DMS153 treated with DMSO at 0.1 percent for 48 hours (cell line): ENCODE data around the gene LRGUK.
"Not testable (repeated sequence)": the region's sequence is repeated elsewhere in the genome, so short reads cannot be mapped to it uniquely, and the experiment has no call there.

Experiments
- DNase-seq: peaks from one replicate; lab custom pipeline; 2025; ENCODE audit not compliant: unreplicated experiment; lab: John Stamatoyannopoulos, UW

Gene LRGUK, protein sequence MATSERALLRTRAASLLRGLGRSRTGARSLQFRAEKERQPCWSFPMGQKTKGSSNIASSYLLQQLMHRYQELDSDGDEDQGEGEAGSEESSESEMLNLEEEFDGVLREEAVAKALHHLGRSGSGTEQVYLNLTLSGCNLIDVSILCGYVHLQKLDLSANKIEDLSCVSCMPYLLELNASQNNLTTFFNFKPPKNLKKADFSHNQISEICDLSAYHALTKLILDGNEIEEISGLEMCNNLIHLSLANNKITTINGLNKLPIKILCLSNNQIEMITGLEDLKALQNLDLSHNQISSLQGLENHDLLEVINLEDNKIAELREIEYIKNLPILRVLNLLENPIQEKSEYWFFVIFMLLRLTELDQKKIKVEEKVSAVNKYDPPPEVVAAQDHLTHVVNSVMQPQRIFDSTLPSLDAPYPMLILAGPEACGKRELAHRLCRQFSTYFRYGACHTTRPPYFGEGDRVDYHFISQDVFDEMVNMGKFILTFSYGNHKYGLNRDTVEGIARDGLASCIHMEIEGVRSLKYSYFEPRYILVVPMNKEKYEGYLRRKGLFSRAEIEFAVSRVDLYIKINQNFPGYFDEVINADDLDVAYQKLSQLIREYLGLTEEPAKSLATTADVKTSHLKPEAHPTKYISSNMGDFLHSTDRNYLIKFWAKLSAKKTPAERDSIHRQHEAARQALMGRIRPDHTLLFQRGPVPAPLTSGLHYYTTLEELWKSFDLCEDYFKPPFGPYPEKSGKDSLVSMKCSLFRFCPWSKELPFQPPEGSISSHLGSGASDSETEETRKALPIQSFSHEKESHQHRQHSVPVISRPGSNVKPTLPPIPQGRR

DNA sequence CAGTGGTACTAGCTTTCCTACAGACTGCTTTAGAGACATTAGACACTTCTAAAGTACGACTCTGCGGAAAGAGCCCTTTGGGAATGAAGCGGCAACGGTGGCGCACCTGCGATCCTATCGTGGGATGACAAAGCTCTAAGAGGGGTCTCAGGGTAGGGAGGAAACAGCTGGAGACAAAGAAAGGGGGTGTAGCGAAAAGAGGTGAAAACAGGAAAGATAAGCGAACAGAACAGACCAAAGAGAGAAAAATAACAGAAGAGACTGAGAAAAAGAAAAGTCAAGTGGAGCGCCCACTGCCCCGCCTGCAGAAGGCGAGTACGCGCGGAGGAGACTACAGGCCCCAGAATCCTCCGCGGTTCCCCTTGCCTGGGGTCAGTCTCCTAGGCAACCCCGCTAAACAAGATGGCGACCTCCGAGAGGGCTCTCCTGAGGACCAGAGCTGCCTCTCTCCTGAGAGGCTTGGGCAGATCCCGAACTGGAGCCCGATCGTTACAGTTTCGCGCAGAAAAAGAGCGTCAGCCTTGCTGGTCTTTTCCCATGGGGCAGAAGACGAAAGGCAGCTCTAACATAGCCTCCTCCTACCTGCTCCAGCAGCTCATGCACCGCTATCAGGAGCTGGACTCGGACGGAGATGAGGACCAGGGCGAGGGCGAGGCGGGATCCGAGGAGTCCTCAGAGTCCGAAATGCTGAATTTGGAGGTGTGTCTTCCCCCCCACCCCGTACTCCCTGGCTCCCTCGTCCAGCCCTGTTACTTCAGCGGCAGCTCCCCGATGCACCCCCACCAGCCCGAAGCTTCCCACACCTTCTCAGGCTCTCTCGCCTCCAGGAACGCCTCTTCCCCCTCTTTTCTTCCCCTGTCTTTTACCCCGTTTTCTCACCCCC lies at the start of gene LRGUK:
TSS of gene LRGUK (plus strand) at position 375 of the 883 bp plus-strand sequence. CDS start at position 403, 28 bp downstream.
- DNase-seq = peak; percentile 58

DNA sequence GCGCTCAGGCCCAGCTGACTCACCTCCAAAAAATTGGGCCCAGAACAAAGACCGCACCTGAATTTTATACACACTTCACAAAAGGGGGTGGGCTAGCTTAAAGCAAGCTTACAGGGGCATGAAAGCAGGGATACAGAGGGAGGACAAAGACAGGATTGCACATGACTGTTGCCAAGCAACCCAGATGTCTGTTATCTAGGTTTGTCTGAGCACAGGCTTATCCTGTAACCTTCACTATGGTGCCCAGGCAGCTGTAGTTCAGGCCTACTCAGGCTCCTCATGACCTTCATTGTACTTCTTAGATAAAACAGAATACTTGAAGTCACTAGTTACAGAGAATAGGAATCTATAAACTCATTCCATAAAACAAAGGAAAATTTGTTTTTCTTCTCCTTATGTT lies 49.6 kb upstream of the LRGUK start:
- not testable (repeated sequence) for DNase-seq

DNA sequence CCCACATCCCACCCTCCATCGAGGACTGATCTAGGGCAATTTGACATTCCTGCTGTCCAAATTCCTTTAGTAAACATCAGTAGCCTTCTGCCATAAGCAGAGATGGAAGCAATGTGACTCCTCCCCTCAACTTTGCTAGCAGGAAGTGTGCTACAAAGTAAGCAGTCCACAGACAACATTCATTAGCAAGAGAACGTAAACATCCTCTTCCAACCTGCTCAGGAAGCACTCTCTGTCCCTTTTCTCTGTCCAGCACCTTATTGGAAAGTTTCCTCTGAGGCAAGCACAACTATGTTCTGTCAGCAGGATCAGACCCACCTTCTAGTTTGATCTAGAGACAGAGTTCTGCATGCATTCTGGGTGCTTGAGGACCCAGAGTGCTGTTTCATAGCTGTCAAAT lies 48.1 kb upstream of the LRGUK start:
- DNase-seq = no peak

DNA sequence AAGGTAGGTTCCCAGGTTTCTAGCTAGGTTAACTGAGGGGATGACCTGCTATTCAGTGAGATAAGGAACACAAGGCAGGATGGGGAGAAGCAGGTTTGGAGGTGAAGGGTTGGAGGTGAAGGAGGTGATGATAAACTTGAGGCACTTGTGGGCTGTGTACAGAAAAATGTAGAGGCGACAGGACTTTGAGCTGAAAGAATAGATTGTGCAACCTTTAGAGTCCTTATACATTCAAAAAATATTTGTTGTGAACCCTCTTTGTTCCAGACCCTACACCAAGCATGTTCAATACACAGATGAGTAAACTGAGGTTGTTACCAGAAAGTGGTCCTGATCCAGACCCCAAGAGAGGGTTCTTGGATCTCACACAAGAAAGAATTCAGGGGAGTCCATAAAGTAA lies 45.4 kb upstream of the LRGUK start:
- DNase-seq = no peak

DNA sequence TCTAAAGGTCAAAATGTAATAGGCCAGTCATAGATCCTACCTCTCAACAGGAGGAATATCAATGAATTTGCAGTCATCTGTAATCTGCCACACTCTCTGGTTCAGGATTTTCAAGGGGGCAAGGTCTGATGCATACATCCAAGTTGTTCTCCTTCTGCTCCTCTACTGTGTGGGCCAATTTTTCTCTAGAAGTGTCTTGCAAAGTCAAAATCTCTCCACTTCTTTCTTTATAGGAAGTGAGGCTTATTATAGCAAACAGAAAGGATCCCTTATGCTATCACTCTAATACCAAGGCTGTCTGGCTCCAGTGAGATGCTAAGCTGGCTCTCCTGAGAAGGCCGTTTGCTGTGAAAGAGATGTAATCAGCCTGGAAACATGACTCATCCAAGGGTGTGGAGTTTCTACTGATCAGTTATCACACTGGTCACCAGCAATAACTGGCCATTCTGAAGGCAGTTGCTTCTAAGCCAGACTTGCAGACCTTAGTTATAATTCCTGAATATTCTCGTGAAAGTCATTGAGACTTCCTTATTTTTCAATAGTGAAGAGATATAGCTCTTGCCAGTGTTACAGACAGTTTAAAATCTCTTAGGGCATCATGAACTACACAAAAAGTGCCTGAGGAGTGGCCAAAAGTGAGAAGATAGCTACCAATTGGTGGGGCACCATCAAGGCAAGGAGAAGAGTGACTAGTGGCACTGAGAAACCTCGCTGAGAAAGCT lies 43.2 kb upstream of the LRGUK start:
- DNase-seq = no peak

DNA sequence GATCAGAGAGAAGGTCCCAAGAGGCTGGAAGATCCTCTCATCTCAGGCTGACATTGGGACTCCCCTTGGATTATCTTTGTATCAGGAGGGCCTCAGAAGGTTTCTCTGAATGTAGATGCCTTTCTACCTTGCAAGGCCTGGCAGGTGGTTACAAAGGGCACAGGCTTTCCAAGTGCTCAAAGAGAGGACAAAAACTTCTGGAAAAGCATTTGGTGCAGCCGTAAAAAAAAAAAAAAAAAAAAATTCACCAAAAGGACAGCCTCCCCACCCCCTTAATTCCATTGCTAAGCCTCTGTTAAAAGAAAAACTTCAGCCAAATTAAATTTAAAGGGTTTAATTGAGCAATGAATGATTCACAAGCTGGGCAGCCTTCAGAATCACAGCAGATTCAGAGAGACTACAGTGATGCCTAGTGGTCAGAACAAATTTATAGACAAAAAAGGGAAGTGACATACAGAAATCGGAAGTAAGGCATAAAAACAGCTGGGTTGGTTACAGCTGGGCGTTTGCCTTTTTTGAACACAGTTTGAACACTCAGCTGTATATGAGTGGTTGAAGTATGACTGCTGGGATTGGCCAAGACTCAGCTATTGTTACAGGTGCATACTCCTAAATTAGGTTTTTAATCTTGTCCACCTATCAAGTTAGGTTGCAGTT lies 42.5 kb upstream of the LRGUK start:
- no peak for DNase-seq

DNA sequence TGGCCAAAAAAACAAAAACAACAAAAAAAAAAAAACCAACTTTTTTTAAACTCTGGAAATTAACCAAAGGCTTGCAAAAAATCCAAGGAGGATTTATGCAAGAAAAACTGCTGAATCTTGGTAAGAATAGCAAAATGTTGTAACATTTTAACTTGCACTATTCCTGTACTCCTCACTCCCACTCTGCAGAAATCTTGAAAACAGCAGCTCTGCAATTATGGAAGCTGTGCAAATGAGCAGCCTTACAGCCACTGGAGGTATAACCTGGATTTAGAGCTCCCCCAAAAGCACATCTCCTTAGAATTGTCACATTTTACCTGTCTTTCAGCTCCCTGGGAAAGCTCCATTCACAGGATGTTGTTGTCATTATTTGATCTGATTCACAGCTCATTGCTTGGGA lies 41.8 kb upstream of the LRGUK start:
- DNase-seq = no peak

DNA sequence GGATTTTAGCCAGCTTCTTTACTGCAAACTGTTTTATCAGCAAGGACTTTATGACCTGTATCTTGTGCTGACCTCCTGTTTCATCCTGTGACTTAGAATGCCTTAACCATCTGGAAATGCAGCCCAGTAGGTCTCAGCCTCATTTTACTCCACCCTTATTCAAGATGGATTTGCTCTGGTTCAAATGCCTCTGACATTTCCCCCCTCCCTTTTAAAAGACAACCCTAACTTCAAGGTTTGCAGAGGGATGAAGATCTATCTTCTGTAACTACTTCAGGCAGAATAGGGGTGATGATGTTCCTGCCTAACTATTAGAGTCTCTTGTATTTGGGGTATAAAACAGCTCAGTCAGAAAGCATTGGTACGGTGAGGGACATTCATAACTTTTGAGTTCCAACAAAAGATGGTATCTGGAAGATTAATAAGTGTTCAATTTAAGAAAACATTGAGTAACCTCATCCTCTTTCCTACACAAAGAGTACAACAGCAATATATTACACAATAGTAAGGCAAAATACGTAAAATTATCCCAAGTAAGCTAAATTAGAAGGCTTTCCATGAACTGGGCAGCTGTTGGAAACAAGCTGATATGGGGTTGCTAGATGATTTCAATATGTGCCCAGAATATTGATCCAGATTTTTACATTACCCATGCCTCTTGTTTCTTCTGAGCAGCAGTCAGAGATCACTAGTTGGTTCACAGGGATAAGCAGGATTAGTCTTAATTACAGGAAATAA lies 40.0 kb upstream of the LRGUK start:
- no peak for DNase-seq

DNA sequence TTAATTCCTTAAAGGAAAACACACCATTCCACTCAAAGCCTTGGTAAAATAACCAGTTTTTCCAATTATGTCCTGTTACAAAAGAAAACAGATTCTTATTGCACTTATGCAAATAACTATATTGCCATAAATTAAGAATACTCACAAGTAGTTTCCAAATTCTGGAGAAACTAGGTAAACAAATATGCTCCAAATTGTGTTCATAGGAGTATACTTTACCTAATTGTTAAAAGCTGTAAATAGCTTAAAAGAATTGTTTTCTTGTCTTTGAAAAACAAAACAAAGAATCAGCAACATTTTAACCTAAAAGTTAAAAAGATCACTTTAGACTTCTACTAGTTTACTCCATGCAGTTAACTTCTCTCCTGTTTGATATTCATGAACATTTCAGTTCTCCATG lies 38.9 kb upstream of the LRGUK start:
- DNase-seq = no peak

DNA sequence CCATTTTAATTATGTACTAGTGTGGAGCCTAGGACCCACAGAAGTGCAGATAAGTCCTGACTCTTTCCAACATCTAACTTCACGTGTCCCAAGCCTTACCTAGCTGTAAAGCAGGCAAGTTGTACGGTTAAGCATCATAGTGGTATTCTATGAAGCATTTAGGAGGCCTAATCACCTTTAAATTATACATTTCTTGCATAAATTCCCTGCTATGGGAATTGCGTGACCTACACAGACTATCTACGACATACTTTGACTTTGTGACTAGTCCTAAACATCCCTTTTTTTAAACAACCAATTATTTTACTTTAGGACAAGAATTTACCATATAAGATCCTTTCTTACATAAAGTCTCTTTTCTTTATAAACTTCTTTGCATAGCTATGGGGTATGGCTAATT lies 37.7 kb upstream of the LRGUK start:
- DNase-seq = no peak

DNA sequence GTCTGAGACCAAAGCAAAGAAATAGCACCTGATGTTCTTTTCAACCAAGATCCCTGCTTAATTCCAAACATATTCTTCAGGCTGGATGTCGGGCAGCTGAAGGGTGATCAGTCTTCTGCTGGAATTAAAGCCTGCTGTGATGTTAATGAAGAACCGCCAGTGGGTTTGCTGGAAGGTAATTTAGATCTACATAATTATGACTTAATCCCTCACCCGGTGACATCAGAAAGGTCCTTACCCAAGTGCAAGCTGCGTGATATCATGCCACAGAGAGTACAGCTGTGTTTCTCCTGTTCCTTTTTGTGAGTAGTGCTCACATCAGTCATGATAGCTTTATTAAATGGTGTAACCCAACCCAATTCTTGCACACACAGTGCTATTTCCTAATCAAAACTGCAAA lies 29.1 kb upstream of the LRGUK start:
- no peak for DNase-seq

DNA sequence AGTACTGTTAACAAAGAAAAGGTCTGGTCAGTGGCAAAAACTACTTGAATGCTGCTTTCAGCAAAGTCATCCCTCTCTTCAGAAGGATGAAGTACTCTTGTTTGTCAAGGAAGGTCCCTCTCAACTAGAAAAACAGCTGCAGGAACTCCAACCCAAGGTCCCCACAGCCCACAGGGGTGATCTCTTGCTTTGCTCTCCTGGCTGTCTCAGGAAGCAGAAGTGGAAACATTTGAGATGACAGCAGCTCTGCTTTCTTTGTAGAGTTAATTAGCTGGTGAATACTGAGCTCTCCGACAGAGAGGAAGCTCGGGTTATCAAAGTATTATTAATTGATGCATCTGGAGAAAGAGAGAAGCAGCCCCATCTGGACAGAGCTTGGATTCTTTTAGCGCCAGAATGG lies 25.4 kb upstream of the LRGUK start:
- DNase-seq = no peak

DNA sequence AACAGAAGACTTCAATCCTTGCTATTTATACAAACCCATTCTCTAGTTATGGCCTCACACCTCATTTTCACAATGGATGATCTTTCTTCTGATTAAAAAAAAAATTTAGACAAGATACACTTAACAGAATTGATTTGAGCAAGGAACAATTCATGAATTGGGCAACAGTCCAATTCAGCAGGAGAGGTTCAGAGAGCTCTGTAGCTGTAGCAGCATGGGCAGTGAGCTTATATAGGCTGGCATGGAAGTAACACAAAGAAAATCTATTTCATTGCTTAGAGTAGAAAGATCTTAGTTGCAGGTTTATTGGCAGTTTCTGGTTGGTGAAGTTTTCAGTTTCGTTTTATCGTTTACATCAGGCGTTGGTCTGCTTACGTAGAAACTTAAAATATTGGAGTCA lies 23.0 kb upstream of the LRGUK start:
- no peak for DNase-seq

DNA sequence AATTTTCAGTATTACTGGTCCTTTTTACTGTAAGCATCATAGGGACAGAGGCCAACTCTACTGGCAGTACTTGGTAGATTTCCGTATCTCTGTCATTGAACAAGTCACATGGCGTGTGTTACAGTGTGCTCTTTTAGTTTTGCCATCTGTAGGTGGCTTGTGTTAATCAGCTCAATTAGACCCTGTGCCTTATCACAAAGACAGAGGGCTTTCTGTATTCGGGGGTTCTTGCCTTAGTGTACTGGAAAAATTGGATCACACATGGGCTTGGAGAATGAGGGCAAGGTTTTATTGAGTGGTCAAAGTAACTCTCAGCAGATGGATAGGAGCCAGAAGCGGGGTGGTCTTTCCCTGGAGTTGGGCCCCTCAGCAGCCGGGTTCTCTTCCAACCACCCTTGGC lies 21.3 kb upstream of the LRGUK start:
- no peak for DNase-seq

DNA sequence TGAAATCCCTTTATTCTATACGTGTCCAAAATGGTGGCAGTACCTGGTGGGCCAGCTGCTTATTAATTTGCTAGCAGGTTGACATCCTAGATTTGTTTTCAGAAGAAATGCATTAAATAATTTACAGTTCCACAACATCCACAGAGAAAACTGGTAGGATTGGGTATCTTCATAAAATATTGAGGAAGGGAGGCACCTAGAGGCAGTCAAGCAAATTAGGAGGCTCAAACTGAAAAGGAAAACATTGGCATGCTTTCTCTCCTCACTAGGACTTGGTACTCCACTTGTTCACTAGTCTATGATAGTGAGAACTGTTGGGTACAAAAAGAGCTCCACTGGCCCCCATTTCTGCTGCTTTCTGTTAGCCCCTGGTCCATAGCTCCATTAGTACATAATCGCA lies 18.3 kb upstream of the LRGUK start:
- no peak for DNase-seq

DNA sequence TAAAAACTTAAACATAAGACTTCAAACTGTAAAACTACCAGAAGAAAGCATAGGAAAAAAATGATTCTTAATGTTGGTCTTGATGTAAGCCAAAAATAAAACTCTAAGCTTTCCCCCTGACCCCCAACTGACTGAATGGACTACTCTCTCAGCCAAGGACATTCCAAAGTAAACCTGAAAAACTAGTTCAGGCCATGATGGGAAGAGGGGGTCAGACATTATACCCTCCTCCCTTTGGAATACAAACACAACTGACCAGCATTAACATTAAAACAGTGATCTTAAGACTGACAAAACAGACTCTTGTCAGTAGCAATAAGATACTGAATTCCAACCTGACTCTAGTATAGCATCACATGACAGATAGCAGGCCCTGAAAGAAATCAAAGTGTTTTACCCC lies 13.5 kb upstream of the LRGUK start:
- no peak for DNase-seq

DNA sequence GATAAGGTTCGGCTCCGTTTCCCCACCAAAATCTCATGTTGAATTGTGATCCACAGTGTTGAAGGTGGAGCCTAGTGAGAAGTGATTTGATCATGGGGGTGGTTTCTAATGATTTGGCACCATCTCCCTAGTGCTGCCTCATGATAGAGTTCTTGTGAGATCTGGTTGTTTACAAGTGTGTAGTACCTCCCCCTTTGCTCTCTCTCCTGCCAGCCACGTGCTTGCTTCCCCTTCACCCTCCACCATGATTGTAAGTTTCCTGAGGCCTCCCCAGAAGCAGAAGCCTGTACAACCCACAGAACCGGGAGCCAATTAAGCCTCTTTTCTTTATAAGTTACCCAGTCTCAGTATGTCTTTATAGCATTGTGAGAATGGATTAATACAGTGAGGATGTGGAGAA lies 12.1 kb upstream of the LRGUK start:
- DNase-seq = no peak

DNA sequence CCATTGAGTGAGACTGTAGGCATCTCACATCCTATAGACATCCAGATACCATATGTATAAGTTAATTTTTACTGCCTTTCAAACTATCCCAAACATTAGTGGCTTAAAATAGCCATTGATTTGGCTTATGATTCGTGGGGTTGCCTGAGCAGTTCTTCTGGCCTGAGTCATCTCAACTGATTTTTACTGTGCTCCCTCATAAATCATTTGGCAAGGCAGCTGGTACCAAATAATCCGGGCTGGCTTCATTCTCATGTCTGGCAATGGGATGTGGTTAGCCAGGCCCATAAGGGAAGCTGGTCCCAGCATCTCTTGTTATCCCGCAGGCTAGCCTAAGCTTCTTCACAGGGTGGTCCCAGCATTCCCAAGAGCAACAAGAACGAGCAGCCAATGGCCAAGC lies 6.7 kb upstream of the LRGUK start:
- DNase-seq = no peak

DNA sequence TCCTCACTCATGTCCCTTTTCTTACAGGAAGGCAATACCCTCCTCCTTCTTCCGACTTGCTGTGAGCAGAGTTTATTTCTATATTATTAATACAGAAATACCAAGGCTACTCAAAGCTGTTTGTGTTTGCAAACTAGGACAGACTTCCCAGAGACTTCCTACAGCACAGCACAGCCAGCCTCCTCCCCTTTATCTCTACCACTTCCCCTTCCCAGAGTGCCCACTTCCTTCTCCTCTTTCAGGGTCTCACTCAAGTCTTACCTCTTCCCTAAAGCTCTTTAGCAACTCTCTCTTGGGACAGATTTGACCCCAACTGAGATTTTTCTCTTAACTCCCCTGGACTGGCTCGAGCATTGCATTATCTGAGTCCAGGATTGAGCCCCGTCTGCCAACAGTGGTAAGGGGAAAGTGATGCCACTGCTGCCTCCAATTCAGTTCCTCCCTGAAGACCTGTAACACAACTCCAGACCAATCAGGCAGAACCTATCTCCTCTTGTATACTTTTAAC lies 5.5 kb upstream of the LRGUK start:
- no peak for DNase-seq
